Stimulated activated CD4-positive, alpha-beta T cell treated with anti-CD3 and anti-CD28 coated beads, TNF-alpha, amount 100 ng/mL, for 1 hour (primary cell): ENCODE results near the gene SCUBE1.

Experiments used
- DNase-seq, 3 donors: peaks; one replicate each; pipeline ENCODE4 v3.0.0-alpha.2; 2020; ENCODE audit warnings: low read depth in 3 of 3, low spot score in 1 of 3

SCUBE1 gene

GRCh38 chr22:43343262-43343669 is at the start of gene SCUBE1:
Gene SCUBE1 (minus strand): TSS chr22:43343372. CDS start chr22:43343261, 111 bp downstream.
- DNase-seq = peak in 1 of 3 donors; percentile 46

DNA sequence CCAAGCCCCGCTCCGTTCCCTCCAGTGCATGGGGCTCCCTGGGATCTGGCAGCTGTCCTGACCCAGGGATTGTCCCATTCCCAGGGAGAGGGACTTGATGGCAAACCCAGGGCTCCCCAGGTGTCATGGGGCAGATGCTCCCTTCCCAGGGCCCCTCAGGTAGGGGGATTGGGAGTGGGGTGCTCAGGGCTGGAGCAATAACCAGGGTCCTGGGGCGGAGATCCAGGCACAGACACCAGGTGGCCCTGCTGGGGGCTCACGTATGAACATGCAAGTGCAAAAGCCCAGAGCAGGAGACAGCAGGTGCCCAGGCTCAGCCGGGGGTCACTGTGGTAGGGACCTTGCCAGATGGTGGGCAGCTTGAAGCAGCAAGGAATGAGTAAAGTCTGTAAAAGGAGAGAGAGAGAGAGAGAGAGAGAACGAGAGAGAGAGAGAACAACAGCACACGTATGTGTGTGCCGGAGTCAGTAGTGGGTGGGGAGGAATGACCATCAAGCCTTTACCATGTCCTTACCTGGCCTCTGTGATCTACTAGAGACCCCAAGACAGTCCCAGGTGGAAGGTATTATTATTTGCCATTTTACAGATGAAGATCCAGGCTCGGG is 49.3 kb upstream of the SCUBE1 start:
- no peak for DNase-seq

GRCh38 chr22:43391306-43391705 is 48.1 kb upstream of the SCUBE1 start:
- DNase-seq = no peak

DNA sequence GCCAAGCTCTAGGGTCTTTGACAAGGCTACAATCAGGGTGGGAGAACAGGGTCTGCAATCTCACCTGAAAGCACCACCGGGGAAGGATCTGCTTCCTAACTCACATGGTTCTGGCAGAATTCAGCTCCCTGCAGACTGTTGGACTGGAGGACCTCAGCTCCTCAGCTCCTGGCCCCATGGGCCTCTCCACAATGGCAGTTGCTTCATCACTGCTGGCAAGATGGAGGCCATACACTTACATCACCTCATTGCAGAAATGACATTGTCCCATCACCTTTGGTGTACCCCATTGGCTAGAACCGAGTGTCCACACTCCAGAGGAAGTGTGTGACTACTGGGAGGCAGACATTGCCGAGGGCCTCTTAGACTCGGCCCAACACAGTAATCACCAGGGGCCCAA is 47.7 kb upstream of the SCUBE1 start:
- DNase-seq = no peak

- no peak for DNase-seq
These were observed 47.0 kb upstream of the SCUBE1 start for GRCh38 chr22:43390166-43390565.

GRCh38 chr22:43389227-43389836 is 46.2 kb upstream of the SCUBE1 start:
- DNase-seq = no peak

- DNase-seq = peak; percentile 21 to 67 (median 40)
These were observed 45.3 kb upstream of the SCUBE1 start for GRCh38 chr22:43388420-43388851.

DNA sequence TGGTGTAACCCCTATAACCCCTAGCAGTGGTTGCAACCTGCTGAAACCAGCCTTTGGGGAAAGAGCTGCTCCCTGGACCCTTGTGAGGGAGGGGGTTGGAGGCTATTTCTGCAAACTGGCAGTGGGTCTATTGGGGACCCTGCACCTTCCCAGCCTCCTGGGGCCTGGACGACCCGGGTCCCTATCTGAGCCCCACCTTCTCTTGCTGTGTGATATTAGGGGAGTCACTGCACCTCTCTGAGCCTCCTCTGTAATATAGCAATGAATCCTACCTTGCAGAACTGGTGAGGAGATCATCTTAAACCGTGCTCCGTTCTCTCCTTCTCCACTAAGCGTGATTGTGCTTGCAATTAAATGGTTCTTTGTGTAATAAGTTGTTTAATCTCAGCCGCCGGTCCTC is 44.6 kb upstream of the SCUBE1 start:
- no peak for DNase-seq

DNA sequence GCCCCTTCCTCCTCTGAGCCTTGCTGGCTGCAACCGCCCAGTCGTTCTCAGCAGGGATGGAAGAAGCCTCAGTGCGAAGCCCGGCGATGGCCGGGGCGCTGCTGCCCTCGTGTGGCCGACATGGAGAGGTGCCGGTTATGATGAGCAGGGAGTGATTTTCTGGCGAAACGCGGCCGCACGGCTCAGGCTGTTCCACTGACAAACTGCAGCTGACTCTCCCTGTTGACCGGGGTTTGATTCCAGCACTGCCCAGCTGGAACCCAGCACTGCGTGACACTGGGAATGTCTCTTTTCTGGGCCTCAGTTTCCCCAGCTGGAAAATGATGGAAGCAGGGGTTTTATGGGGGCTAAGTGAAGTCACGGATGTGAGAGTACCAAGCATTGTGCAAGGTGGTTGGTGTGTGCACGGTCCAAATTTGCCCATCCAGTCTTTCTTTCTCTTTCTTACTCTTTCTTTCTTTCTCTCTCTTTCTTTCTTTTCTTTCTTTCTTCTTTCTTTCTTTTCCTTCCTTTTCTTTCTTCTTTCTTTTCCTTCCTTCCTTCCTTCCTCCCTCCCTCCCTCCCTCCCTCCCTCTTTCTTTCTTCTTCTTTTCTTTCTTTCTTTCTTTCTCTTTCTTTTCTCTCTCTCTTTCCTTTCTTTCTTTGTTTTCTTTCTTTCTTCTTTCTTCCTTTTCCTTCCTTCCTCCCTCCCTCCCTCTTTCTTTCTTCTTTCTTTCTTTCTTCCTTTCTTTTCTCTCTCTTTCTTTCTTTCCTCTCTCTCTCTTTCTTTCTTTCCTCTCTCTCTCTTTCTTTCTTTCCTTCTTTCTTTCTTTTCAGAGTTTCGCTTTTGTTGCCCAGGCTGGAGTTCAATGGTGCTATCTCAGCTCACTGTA is 42.8 kb upstream of the SCUBE1 start:
- DNase-seq = peak; percentile 33 to 63 (median 42)

DNA sequence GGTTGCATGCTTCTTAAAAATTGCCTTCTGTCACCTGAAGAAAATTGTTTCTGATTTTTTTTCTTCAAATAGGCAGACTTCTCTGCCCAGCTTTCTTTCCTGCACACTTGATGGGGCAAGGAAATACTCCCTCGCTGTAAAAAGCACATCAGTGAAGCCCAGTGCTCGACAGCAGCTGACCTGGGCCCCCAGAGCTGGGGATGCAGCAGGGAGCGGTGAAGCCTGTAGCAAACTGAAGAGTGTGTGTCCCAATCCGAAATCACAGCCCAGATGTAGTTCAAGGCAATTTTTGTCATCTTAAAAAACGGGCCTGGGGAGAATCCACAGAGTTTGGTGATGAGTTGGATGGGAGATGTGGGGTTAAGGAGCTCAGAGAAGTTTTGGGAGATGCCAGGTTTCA is 41.7 kb upstream of the SCUBE1 start:
- no peak for DNase-seq

GRCh38 chr22:43381693-43382092 is 38.5 kb upstream of the SCUBE1 start:
- no peak for DNase-seq

DNA sequence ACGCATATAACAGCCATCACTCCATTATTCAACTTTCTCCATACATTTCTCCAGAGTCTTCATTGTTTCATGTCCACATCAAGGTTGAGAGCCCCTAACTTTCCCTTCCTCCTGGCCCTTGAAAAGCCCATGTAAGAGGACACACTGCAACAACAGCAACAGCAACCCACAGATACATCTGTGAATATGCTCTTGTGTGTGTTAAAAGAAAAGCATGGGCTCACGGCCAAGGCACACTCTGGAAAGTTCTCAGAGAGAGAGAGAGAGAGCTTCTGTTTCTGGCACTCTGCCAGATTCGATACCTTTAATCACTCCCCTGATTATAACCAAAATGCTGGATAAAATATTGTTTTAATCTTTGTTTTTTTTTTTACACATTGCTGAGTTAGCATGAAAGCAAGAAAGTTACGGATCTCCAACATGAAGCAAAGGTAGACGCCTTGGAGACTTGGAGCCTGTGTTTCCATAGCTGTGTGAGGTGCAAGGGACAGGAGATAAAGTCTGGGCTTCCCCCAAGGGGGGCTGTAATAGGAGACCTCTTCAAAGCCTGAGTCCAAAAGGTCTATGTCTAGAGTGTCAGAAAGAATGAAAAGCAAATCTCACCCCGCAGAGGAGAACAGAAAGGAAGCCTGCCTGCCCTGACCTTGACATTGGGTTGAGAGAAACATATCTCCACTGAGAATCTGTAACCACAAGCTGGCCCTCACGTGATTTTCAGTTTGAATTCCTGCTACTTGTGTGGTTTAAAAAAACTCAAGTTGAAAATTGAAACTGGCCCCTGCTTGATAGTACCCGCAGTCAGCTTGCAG is 34.9 kb upstream of the SCUBE1 start:
- no peak for DNase-seq

GRCh38 chr22:43377548-43377895 is 34.4 kb upstream of the SCUBE1 start:
- no peak for DNase-seq

DNA sequence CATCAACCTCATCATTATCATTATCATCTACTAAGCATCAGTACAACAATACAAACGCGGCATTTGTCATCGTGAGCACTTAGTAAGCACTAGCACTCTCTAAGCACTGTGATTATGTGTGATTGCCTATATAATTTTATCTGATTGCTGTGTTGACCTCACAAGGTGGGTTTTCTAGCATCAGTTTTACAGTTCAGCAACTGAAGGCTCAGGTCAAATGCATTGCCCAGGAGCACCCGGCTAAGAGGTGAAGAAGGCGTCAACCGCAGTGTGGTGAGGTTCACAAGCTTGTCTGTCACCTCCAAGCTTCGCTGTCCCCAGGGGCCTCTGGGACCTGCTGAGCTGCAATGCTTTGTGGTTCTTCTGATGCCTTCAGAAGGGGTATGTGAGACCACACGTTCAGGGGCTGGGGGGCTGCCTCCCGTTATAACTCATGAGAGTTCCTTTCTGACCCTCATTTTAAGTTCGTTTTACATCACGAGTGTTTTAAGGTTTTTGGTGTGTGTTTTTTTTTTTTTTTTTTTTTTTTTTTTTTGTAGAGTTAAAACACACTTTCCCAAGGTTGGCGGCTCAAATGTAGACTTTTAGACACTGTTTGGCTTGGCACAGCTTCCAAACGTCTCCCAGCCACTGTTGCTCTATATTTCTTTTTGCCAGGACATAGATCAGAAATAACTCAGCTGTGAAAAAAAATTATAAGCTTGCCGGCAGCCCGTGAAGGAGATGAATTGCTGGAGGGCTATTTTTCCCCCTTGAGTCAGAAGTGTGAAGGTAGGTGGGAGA is 33.8 kb upstream of the SCUBE1 start:
- DNase-seq = no peak

- no peak for DNase-seq
These were observed 32.8 kb upstream of the SCUBE1 start for GRCh38 chr22:43375951-43376455.

- DNase-seq = no peak
These were observed 26.9 kb upstream of the SCUBE1 start for GRCh38 chr22:43370036-43370435.

GRCh38 chr22:43365715-43366440 is 22.7 kb upstream of the SCUBE1 start:
- DNase-seq = no peak

GRCh38 chr22:43364169-43364435 is 20.9 kb upstream of the SCUBE1 start:
- DNase-seq = no peak

DNA sequence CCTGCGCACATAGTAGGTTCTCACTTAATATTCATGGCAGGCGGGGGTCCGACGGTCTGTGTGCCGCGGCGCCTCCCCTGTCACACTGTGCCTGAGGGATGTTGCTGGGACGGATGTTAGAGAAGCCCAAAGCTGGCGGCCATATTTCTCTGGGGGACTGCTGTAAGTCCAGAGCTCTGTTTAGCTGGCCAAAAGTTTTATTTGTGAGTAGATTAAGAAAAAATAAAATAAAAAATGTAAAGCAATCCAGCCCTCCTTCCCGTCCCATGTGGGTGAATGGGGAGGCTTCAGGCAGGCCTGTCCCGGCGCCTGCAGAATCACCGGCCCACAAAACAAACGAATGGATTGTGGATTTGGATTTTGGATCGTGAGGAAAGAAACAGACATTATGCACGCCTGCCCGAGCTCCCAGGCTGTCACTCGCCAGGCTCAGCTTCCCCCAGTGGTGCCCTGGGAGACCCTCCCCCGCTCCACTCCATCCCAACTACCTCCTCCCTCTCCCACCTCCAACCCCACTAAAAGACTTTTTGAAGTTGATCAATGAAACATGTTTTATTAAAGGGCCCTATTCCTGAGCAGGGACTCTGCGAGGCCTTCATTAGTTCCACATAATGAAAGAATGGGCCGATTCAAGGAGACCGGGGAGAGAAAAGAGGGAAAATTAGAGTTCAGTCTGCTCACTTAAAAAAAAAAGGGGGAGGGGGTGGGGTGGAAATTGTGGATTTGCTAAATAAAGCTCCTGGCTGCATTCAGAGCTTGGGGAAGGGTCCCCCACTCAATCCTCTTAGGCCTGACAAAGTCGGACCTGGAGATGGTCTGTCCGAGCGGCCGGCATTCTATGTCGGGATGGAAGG is 20.4 kb upstream of the SCUBE1 start:
- no peak for DNase-seq
